Upper lobe of left lung (tissue), 4 donors: Measurements from ENCODE around the gene SENP8.

Experiments
- CTCF ChIP-seq, 6 experiments: fragments of 450-650 bp in 4 of 6; fragments of 200-600 bp in 2 of 6; sonication (generic) in 2 of 6; IDR thresholded peaks; one replicate each; pipeline ENCODE4 v1.5.1; 2016 to 2019; ENCODE audit warnings: antibody characterized with exemption in 6 of 6
- POLR2A ChIP-seq, 4 donors: fragments of 450-650 bp; IDR thresholded peaks; one replicate each; pipeline ENCODE4 v1.5.1; 2016 to 2017; ENCODE audit warnings: antibody characterized with exemption in 4 of 4, mild to moderate bottlenecking in 2 of 4
- POLR2AphosphoS5 ChIP-seq, 2 donors: sonication (generic); formaldehyde crosslinking; IDR thresholded peaks; one replicate each; pipeline ENCODE4 v1.5.1; 2017; ENCODE audit warnings: antibody characterized with exemption in 2 of 2

DNA sequence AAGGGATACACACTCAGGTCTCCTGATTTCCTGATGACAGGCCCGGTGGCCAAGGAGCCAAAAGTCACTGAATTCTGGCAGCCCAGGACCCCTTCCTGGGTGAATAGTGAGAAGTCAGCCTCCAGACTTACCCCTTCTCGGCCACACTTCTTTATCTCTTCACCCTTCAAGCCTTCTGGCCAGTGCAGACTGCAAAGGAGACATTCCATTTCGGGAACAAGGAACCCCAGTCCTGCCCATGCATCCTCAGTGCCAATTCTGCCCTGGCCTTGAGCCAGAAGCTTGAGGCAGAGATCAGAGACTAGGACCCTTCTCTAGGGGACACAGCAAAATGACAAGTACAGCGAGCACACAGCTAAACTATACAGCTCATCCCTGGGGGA lies 50.6 kb downstream of the SENP8 start:
- TF ChIP-seq POLR2AphosphoS5 (IDR thresholded peaks at IDR 0.05), result no peak
- no peak for TF ChIP-seq CTCF (IDR thresholded peaks at IDR 0.05)
- TF ChIP-seq POLR2A (IDR thresholded peaks at IDR 0.05), result no peak
